HG03457 (cell line): ENCODE measurements around the gene FBXO10.
"Not testable (repeated sequence)": the region's sequence is repeated elsewhere in the genome, so short reads cannot be mapped to it uniquely, and the experiment has no call there.

ENCODE experiments used
- ATAC-seq: cut with Tn5 transposase; IDR thresholded peaks from one replicate; pipeline ENCODE4 v1.9.1; 2021; ENCODE audit warnings: moderate number of reproducible peaks; ENCODE audit not compliant: unreplicated experiment

Gene FBXO10

DNA sequence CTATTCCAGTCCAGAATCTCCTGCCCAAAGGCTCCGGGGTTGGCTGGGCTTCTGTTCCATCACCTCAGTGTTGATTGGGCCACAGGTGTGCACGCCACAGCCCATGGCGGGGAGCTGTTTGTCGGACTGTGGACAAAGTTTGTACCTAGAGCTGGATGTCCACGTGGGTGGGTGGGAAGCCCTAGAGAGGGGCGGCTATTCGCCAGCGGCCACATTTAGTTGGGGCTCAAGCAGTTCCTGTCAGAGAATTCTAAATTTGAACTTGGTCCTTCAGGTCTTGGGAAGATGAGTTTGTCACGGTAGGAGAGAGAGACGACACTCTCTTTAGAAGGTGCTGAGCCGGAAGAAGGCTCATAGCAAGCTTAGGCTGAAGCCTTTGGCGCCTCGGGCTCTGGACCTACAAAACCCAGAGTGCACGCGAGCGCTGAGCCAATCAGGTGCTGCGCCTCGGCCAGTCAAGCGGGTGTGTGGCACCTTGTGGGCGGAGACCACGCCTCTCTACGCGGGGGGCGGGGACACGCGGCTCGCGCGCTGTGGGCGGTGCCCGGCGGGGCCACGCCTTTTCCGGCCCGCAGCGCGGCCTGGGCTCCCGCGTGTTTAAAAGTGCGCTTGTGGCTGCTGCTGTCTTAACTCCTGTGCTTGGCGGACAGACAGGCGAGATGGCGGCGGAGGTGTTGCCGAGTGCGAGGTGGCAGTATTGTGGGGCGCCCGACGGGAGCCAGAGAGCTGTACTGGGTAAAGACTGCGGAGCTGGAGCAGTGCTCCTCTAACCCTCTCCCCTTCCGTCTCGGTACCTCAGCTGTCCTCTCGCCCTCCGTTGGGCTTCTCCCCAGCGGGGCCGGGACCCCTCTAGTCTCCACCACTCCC lies 90.6 kb downstream of the FBXO10 start, which contains the start of gene POLR1E:
Gene POLR1E, plus strand, starts transcription at position 560 of the 867 bp plus-strand sequence. Its CDS starts 100 bp downstream, at position 660.
- ATAC-seq: peak; percentile 95

DNA sequence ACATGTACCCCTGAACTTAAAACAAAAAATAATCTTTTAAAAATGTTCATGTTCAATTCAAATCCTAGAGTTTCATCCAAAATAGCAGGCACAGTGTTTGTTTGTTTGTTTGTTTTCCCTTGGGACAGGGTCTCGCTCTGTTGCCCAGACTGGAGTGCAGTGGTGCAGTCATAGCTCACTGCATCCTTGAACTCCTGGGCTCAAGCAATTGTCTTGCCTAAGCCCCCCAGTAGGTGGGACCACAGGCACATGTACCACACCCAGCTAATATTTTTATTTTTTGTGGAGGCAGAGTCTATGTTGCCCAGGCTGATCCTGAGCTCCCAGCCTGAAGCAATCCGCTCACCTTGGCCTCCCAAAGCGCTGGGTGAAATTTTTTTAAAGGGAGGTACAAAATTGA lies 95.4 kb downstream of the FBXO10 start:
- no peak for ATAC-seq

DNA sequence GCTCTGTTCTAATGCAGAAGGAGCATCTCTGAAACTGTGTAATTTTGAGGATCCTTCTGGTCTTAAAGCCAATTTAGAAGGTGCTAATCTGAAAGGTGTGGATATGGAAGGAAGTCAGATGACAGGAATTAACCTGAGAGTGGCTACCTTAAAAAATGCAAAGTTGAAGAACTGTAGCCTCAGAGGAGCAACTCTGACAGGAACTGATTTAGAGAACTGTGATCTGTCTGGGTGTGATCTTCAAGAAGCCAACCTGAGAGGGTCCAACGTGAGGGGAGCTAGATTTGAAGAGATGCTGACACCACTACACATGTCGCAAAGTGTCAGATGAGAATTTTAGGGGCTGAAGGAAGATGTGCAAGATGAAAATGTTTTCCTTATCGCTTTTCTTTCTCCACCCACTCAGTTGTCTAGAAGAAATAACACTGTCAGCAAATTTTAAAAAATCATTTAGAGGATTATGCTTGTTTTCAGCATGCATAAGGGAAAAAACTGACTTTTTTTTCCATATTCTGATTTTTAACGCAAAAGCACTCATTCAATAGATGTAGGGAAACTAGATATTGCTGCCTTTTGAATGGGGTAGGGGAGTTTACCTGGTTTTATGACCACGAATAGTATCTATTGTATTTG lies 98.1 kb downstream of the FBXO10 start:
- not testable (repeated sequence) for ATAC-seq

DNA sequence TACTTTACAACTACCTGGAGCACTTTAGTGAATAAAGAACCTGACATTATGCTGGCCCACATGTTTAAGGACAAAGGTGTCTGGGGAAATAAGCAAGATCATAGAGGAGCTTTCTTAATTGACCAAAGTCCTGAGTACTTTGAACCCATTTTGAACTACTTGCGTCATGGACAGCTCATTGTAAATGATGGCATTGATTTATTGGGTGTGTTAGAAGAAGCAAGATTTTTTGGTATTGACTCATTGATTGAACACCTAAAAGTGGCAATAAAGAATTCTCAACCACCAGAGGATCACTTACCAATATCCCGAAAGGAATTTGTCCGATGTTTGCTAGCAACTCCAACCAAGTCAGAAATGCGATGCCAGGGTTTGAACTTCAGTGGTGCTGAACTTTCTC lies 98.7 kb downstream of the FBXO10 start:
- ATAC-seq: not testable (repeated sequence)

DNA sequence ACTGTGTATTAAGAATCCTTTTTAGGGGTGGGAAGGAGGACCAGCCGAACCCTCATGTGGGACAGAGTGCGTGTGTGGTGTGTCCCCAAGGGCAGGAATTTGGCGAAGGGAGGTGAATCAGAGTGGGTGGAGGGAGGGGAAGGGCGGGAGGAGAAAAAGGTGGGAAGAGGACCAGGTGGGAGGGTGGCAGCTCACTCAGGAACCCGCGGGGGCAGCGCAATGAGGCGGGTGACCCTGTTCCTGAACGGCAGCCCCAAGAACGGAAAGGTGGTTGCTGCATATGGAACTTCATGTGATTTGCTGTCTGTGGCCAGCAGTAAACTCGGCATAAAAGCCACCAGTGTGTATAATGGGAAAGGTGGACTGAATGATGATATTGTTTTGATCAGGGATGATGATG lies 99.2 kb downstream of the FBXO10 start:
- no peak for ATAC-seq

DNA sequence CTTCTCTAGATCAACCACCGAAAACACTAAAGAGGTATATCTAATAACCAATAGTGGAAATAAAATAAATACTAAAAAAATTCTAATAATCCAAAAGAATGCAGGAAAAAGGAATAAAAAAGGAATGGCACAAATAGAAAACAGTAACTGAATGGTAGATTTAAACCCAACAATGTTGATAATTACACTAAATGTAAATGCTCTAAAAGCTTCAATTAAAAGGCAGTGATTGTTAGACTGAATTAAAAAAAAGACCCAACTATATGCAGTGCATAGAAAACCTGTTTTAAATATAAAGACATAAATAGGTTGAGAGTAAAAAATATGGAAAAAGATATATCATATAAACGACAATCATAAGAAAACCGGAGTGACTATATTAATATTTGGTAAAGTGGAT lies 101.7 kb downstream of the FBXO10 start:
- ATAC-seq: no peak

DNA sequence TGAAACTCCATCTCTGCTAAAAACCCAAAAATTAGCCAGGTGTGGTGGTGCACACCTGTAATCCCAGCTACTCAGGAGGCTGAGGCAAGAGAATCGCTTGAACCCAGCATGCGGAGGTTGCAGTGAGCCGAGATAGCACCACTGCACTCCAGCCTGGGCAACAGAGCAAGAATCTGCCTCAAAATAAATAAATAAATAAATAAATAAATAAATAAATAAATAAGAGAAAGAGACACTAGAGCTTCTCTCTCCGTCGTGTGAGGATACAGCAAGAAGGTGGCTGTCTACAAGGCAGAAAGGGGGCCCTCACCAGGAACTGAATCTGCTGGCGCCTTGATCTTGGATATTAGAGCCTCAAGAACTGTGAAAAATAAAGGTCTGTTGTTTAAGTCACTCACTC lies 102.2 kb downstream of the FBXO10 start:
- ATAC-seq: not testable (repeated sequence)

DNA sequence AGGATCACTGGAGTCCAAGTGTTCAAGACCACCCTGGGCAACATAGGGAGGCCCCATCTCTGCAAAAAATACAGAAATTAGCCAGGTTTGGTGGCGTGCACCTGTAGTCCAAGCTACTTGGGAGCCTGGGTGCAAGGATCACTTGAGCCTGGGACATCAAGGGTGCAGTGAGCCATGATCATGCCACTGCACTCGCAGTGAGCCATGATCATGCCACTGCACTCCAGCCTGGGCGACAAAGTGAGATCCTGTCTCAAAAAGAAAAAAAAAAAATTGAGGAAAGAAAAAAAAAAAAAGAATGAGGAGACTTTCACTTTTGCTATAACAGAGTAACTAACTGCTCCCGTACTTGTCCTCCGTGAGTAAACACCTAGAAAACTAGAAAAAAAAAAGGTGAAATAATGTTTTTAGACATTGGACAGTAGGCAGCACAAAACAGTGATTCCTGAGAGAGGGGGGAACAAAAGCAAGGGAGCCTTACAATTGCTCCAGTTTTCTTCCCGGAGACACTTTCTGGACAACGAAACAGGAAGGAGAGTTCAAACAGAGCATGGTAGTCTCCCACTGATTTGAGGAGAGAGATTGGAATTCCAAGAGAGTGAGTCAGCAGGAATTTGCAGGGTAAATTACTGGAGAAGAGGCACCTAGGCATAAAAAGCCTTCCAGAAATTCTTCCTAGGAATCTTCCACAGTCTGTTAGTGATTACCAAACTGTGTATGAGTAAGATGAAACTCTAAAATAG lies 104.1 kb downstream of the FBXO10 start:
- ATAC-seq: no peak

DNA sequence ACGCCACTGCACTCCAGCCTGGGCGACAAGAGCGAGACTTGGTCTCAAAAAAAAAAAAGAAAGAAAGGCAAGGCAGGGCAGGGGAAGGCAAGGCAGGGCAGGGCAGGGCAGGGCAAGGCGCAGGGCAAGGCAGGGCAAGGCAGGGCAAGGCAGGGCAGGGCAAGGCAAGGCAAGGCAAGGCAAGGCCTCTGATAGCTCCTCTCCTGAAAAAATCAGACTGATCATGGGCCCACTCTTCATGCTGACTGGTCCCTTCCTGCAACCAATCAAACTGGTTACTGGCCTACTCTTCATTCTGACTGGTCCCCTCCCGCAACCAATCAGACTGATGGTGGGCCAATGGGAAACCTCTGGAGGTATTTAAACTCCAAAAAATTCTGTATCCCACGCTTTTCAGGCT lies 107.6 kb downstream of the FBXO10 start:
- ATAC-seq: no peak

DNA sequence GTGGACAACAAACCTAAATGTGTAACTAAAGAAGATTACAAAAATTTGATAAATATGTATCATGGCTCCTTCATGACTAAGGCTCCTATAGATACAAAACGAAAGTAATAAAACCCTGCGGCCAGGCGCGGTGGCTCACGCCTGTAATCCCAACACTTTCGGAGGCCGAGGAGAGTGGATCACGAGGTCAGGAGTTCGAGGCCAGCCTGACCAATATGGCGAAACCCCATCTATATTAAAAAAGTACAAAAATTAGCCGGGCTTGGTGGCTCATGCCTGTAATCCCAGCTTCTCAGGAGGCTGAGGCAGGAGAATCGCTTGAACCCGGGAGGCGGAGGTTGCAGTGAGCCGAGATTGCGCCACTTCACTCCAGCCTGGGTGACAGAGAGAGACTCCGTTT lies 108.7 kb downstream of the FBXO10 start:
- not testable (repeated sequence) for ATAC-seq

DNA sequence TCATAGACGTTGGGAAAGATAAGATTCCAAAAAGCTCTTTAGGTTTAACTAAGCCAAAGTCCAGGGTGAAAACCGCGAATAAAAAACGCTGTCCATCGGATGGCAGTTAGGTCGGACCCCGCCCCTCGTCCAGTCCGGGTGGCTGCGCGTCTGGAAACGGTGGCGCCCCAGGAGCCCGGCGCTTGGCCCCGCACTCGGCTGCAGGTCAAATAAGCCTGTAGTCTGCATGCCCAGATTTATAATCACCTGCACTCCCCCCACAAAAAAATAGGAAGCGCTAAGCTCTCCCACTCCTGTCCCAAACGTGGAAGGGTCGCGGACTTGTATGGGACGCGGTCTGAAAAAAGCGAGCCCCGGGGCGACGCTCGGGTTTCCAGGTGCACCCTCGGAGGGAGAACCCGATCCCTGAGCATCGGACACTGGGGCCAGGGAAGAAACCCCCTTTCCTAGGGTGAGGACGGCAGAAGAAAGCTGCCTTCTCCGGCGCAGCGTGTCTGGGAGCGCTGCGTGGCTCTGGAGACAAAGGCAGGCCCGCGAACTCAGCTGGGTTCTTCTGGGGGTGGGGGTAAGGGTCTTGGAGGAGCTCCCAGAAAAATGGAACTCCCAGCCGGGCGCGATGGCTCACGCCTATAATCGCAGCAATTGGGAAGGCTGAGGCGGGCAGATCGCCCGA lies 110.0 kb downstream of the FBXO10 start:
- peak; percentile 5 for ATAC-seq

DNA sequence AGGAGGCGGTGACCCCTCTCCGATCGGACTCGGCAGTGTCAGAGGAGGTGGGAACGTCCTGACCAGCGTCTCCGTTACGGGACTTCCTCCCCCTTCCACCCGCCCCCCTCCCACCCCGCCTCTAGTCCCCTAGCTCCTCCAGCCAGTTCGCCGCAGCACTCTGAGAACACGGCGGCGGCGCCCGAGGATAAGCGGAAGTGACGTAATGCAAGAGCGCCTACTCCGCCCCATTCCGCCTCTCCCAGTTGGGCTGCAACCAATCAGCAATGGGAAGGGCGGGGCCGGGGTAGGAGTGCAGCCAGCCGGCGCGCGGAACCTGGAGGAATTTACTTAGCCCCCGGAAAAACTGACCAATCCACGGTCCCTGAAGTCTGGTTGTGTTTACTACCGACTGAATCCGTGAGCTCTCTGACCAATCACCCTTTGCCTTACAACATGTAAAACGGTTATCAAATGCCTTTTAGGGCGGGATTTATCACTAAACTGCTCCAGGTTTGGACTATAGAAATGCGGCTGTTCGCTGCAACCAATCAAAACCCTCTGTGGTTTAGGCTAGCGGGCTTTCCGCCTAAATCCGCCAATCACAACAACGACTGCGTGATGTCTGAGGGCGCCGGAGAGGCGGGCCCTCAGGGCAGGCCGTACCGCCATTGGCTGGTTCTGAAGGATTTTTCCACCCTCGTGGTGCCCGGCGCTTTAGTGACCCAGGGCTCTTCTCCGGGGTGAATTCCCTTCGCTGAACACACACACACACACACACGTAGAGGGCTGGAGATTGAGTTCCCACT lies 110.7 kb downstream of the FBXO10 start, which contains the start of gene ZBTB5:
Gene ZBTB5, minus strand, starts transcription at position 202 of the 788 bp plus-strand sequence. CDS start 22,899 bp downstream, outside the sequence.
- ATAC-seq: peak; percentile 81

DNA sequence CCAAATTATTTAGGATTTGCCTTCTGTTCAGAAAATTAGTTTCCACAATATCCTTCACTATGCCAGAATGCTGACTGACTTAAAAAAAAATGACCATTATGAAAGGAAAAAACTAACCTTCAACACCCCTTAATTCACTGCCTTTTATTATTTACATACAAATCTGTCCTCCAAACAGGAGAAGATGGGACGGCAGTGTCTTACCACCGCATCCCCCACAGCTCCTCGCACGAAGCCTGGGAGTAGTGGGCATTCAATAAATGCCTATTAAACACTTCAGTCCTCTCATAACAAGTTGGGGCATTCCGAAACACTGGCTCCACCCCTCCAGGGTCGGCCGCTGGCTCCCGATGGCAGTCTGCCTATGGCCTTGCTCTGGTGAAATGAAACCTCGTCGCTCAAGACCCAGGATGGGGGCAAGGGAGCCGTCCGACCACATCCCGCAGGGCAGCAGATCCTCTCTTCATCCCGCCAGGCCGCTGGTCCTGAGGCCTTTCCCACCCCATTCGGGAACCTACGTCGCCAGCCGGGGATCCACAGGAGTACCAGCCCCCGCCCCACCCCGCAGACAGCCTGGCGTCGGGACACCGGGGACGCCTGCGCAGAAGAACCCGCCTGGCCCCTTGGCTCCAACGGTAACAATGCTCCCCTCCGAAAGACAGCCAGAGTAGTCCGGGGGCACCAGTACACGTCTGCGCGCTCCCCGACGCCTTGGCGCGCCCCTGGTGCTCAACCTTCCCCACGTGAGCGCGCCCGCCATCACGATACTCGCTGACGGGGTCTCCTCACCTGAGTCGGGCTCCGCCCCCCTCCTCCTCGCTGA lies 111.5 kb downstream of the FBXO10 start:
- peak; percentile 29 for ATAC-seq

DNA sequence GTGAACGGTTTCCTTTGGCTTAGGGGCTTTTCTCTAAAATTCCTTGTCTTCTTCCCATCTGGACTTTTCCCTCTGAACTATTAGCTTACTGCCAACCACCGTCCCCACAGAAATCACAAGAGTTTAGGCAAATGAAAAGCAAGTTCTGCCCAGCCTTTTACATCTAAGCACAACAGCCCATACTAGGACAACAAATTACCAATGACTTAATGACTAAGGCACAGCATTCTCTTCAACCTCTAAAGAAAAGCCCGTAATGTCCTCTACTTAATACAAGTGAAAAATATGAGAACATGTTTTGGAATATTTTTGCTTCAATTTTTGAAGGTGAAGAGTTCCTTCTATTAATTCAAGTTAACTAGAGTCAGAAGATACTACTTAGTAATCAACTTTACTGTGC lies 112.2 kb downstream of the FBXO10 start:
- ATAC-seq: no peak
